ENCODE results near the gene TAF1D. TPM values are rescaled to one million over a fixed set of nuclear protein-coding genes. Genes with fewer than 3 reads are reported as not detected.

TAF1D gene
- total and polyA plus RNA-seq, 2 donors from 2014 or later = 64.3 to 110 TPM

GRCh38 chr11:93730108-93731107 lies 10.9 kb downstream of the TAF1D start:
- no peak overlapping the region for H3K9ac ChIP-seq (ENCODE audit: low read length in 3 of 3)
- no peak for DNase-seq
- H3K9me3 ChIP-seq (ENCODE audit: control insufficient read depth in 2 of 3, insufficient read depth in 1 of 3, low read length in 3 of 3) = no peaks in the 10 kb centered on the region
- TF ChIP-seq CTCF (IDR thresholded peaks at IDR 0.05; ENCODE audit: borderline replicate concordance, extremely low read depth, insufficient read depth) = no peak
- FAIRE-seq = no peak
- no peak overlapping the region for H3K4me3 ChIP-seq (ENCODE audit: low read length in 3 of 3)
- H3K4me1 ChIP-seq (ENCODE audit: control insufficient read depth in 2 of 3, insufficient read depth in 2 of 3, low read depth in 1 of 3, low read length in 3 of 3) = no peaks in the 10 kb centered on the region
- no peak overlapping the region for H3K27ac ChIP-seq (ENCODE audit: low read depth in 2 of 2, low read length in 2 of 2)
- H3K36me3 ChIP-seq (ENCODE audit: control insufficient read depth in 2 of 3, insufficient read depth in 3 of 3, low read length in 3 of 3) = peaks cover 12 to 80% (median 39%) of the 10 kb centered on the region in 3 donors
- intact Hi-C loops (cut with DNase I) = loop anchor here (10.0 kb wide), 1 partner anchor 64 kb away; no protein-coding TSS in a partner anchor
- no peaks in the 10 kb centered on the region for H3K27me3 ChIP-seq (ENCODE audit: control insufficient read depth, insufficient read depth, low read length)

GRCh38 chr11:93729129-93729616 lies 12.1 kb downstream of the TAF1D start:
- intact Hi-C loops (cut with DNase I) = no loop called here
- DNase-seq (no peak), FAIRE-seq (no peak)
- H3K27me3 ChIP-seq (ENCODE audit: control insufficient read depth, insufficient read depth, low read length) = no peaks in the 10 kb centered on the region
- no peaks in the 10 kb centered on the region for H3K4me1 ChIP-seq (ENCODE audit: control insufficient read depth in 2 of 3, insufficient read depth in 2 of 3, low read depth in 1 of 3, low read length in 3 of 3)
- no peaks in the 10 kb centered on the region for H3K9me3 ChIP-seq (ENCODE audit: control insufficient read depth in 2 of 3, insufficient read depth in 1 of 3, low read length in 3 of 3)
- peaks cover 12 to 67% (median 29%) of the 10 kb centered on the region in 3 donors for H3K36me3 ChIP-seq (ENCODE audit: control insufficient read depth in 2 of 3, insufficient read depth in 3 of 3, low read length in 3 of 3)
- no peak for TF ChIP-seq CTCF (IDR thresholded peaks at IDR 0.05; ENCODE audit: borderline replicate concordance, extremely low read depth, insufficient read depth)
- no peak overlapping the region for H3K27ac ChIP-seq (ENCODE audit: low read depth in 2 of 2, low read length in 2 of 2)
- no peak overlapping the region for H3K4me3 ChIP-seq (ENCODE audit: low read length in 3 of 3)
- H3K9ac ChIP-seq (ENCODE audit: low read length in 3 of 3) = no peak overlapping the region

GRCh38 chr11:93728792-93729128 lies 12.5 kb downstream of the TAF1D start:
- Histone ChIP-seq H3K9ac (ENCODE audit: low read length in 3 of 3) (no peak overlapping the region), H3K36me3 (ENCODE audit: control insufficient read depth in 2 of 3, insufficient read depth in 3 of 3, low read length in 3 of 3) (peaks cover 11 to 64% (median 29%) of the 10 kb centered on the region in 3 donors), H3K4me1 (ENCODE audit: control insufficient read depth in 2 of 3, insufficient read depth in 2 of 3, low read depth in 1 of 3, low read length in 3 of 3) (no peaks in the 10 kb centered on the region), H3K9me3 (ENCODE audit: control insufficient read depth in 2 of 3, insufficient read depth in 1 of 3, low read length in 3 of 3) (no peaks in the 10 kb centered on the region), H3K27ac (ENCODE audit: low read depth in 2 of 2, low read length in 2 of 2) (no peak overlapping the region), H3K4me3 (ENCODE audit: low read length in 3 of 3) (no peak overlapping the region), H3K27me3 (ENCODE audit: control insufficient read depth, insufficient read depth, low read length) (no peaks in the 10 kb centered on the region)
- DNase-seq (no peak), FAIRE-seq (no peak)
- intact Hi-C loops (cut with DNase I) = no loop called here
- no peak for TF ChIP-seq CTCF (IDR thresholded peaks at IDR 0.05; ENCODE audit: borderline replicate concordance, extremely low read depth, insufficient read depth)

Data from kidney (tissue), 14 donors.